Activated CD8-positive, alpha-beta memory T cell treated with anti-CD3 and anti-CD28 coated beads for 4 hours (primary cell): ENCODE data around the gene YWHAB.
A peak's percentile ranks its signal among the peaks of the same experiment; 100 is the strongest.
"Not testable (repeated sequence)": the region's sequence is repeated elsewhere in the genome, so short reads cannot be mapped to it uniquely, and the experiment has no call there.

Experiments
- DNase-seq, 2 donors: peaks; one replicate each; pipeline ENCODE4 v3.0.0-alpha.2; 2020; ENCODE audit warnings: low read depth in 2 of 2

The YWHAB gene

GRCh38 chr20:44885392-44886265, at the start of gene YWHAB:
TSS of gene YWHAB (plus strand) at chr20:44885705. CDS start at chr20:44901534, 15,829 bp downstream.
- DNase-seq = peak; percentile 94 to 95

DNA sequence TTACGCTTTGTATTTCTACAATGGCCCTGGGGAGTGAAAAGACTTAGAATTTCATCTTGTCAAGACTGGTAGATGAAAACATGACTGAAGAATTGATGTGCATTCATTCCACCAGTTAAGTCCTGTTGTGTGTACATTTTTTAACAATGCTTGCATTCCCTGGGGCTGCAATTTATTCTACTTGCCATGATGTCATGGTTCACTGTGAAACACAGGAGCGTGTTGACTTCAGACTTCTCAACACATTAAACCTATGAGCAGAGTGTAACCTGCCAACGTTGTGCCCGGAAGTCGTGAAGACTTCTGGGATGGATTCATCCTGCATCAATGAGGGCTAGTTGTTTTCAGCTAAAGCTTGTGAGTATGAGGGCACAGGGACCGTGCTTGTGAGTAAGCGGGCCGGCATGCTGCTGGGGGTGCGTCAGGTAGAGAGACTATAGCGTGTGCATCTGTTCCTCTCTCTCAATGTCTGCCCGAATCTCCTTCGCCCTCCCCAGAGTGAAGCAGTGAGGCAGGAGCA, 48.8 kb upstream of the YWHAB start:
- no peak for DNase-seq

- no peak for DNase-seq
Measured at GRCh38 chr20:44837946-44838345, 47.6 kb upstream of the YWHAB start.

GRCh38 chr20:44838521-44838920, 47.0 kb upstream of the YWHAB start:
- no peak for DNase-seq

GRCh38 chr20:44839481-44839880, 46.0 kb upstream of the YWHAB start:
- DNase-seq = no peak

GRCh38 chr20:44840826-44841225, 44.7 kb upstream of the YWHAB start:
- no peak for DNase-seq

DNA sequence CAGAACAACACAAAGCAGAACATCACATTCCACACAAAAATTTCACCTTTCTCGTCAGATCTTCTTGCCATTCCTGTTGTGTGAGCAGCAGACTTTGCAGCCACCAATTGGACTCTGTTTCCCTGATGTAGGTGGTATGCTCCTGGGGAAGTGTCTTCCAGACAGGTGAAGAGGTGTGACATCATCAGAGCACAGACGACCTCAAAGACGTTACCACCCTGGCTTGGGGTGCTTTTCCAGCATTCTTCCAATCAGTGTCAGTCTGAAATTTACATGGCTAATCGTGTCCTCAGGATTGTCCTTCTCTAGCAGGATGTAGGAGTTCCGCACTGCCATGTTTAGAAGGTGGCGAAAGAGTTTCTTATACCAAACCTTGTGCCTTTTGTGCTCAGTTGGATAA, 43.5 kb upstream of the YWHAB start:
- no peak for DNase-seq

DNA sequence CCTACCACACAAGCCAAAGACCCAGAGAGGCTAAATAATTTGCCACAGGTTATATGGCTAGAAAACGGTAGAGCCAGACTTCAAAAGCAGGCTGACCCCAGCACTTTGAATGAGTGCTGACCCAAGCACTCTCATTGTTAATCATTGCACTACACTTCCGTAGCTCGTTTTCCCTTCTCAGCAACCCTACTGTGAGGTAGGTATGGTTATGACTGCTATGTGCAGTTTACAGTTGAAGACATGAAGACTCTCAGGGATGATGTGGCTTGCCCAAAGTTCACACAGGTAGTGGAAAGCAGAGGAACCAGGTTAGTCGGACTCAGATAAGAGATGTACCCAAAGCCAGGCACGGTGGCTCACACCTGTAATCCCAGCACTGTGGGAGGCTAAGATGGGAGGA, 41.6 kb upstream of the YWHAB start:
- DNase-seq = no peak

GRCh38 chr20:44848254-44849015, 37.1 kb upstream of the YWHAB start:
- no peak for DNase-seq

DNA sequence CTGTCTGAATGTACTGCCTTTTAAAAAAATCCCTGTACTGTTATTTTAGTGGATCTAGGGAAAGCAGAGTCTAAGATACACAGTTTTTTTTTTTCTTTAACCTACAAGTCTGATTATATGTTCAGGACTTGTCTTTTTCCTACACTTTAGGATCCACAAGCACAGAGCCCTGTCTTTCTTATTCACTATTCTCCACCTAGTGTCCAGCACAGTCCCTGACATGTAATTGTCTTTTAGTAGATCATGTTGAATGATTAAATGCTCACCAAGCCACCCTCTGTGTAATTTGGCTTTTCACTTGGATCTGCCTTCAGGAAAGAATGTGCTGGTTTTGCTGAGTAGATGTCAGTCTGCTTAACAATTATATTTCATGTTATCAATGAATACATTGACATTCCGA, 35.8 kb upstream of the YWHAB start:
- no peak for DNase-seq

DNA sequence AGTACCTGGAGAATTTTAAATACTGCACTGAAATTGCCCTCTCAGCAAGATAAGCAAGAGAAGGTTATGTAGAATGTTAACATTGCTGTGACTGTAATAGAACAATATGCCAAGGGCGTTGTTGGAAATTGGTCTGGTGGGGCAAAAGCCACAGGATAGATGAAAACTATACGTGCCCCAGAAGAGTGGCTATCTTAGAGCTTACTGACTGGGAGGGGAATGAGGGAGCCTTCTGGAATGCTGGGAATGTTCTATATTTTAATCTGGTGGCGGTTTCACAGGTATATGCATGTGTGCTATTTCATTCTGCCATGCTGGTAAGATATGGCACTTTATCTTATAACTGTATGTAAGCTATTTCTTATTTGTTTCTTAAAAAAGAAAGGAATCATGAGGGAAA, 35.2 kb upstream of the YWHAB start:
- no peak for DNase-seq

DNA sequence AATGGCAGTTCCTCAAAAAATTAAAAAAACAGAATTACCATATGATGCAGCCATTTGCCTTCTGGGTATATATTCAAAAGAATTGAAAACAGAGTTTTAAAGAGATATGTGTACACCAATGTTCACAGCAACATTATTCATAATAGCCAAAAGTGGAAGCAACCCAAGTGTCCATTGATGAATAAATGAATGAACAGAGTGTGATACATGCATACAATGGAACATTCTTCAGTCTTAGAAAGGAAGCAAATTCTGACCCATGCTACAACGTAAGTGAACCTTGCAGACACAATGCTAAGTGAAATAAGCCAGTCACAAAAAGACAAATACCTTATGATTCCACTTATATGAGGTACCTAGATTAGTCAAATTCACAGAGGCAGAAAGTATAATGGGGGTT, 34.7 kb upstream of the YWHAB start:
- no peak for DNase-seq

DNA sequence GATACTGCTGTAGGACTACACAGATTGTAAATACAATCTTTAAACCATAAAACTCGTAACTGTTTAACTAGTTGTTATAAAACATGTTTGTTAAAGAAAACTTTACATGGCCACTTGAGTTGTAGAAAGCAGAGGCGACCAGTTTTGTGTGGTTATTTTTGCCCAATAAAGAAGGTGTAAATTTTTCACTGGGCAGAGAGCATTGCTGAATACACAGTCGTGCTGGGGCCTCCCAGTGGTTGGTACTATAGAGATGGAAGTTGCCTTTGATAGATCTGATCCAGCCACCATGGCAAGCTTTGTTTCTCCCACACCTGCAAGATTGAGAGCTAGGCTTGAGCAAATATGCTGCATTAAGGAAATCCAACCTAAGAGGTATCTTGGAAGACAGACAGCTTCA, 34.0 kb upstream of the YWHAB start:
- no peak for DNase-seq

DNA sequence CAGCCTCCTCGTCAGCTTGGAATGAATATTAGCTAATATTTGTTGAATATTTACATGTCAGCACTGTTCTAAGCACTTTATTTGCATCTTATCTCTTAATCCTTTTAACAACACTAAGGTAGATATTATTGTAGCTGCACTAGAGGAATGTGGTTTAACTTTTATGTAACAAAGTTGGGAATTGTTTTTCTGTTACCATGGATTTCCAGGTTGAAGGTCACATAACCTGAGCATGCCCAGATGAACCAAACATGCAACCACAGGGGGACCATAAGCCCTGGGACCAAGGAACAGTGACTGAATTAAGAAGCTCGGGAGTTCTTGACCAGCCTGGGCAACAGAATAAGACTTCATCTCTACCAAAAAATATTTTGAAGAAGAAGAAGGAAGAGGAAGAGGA, 29.1 kb upstream of the YWHAB start:
- no peak for DNase-seq

- no peak for DNase-seq
Measured at GRCh38 chr20:44856856-44857448, 28.6 kb upstream of the YWHAB start.

GRCh38 chr20:44858606-44859360, 26.7 kb upstream of the YWHAB start:
- DNase-seq = no peak

GRCh38 chr20:44861531-44862006, 23.9 kb upstream of the YWHAB start:
- no peak for DNase-seq

DNA sequence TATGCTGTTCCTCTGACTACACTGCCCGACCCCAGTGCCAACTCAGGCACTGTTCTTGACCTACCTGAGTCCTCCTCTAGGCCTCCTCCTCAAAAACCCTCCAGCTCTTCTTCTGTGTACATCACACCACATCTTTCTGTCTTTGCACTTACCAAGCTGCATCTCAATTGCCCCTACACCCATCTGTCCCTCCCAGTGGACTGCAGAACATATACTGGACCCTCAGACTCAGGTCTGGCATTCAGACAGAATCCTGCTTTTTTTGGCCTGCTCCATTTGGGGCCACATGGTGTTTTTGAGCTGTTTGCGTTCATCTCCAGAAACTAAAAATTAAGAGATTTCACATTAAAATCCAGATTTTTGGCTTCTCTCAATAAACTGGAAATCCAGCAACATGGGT, 23.2 kb upstream of the YWHAB start:
- no peak for DNase-seq

GRCh38 chr20:44863365-44864084, 22.0 kb upstream of the YWHAB start:
- not testable (repeated sequence) for DNase-seq

DNA sequence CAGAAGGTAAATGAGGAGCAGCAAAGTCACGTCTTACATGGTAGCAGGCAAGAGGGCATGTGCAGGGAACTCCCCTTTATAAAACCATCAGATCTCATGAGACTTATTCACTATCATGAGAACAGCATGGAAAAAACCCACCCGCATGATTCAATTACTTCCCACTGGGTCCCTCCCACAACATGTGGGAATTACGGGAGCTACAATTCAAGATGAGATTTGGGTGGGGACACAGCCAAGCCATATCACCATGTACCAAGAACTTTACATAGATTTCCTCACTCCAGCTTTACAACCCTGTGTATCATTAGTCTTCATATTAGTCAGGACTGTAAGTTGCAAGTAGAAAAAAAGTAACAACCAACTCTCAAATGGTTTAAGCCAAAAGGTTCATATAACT, 21.0 kb upstream of the YWHAB start:
- DNase-seq = not testable (repeated sequence)
